Stimulated activated CD8-positive, alpha-beta memory T cell treated with anti-CD3 and anti-CD28 coated beads, Interleukin-12 subunit alpha, Interleukin-12 subunit beta, amount 100 ng/mL, for 4 hours (primary cell): ENCODE results near the gene PALLD.

Experiments used
- DNase-seq: peaks from one replicate; pipeline ENCODE4 v3.0.0-alpha.2; 2020; ENCODE audit warnings: low read depth

The PALLD gene

GRCh38 chr4:168527560-168527959, 30.7 kb downstream of the PALLD start:
- DNase-seq: no peak

DNA sequence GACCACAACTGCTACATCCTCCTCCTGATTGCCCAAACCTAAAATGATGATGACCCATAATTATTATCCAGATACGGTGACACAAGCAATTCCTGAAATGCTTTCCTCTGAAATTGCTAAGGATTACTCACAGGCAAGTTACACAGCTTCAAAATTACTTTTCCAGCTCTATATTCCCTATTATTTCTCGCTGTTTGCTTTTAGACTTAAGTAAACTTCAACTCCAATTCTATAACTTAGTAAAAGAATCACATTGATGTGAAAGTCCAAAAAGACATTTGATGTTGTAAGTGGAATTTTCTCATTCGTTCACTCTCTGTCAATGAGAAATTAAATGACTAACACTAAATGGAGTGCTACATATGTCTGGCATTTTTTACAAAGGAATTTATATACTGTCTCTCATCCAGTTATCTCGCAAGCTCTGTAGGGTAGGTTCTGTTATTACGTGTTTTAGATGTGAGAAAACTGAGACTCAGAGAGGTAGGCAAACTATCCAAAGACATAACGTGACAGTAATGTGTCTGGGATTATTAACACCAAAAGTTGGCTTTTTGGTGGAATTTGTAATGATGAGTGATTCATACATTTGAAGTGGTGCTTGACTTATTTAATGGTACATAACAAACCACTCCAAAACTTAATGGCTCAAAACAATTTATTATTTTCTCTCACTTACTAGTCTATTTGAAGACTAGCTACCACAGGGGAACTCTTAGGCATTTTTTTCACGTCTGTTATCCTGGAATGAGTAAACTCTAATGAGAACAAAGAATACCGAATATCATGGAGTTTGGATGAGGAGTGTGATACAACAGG, 31.5 kb downstream of the PALLD start:
- no peak for DNase-seq

DNA sequence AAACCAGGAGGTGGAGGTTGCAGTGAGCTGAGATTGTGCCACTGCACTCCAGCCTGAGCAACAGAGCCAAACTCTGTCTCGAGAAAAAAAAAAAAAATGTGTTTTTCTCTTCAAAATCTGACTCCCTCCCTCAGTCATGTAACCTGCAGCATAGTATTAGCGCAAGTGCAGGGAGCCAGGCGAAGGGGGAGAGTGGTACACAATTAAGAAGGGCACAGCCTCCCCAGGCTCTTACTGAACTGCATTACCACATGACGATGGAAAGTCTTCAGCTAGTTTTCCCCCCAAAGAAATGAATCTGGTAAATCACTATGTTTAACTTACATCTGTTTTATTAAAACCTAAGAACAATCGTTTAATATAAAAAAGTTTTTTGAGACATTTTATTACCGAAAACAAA, 32.4 kb downstream of the PALLD start:
- no peak for DNase-seq

- no peak for DNase-seq
Observed at GRCh38 chr4:168531305-168531704, 34.5 kb downstream of the PALLD start.

DNA sequence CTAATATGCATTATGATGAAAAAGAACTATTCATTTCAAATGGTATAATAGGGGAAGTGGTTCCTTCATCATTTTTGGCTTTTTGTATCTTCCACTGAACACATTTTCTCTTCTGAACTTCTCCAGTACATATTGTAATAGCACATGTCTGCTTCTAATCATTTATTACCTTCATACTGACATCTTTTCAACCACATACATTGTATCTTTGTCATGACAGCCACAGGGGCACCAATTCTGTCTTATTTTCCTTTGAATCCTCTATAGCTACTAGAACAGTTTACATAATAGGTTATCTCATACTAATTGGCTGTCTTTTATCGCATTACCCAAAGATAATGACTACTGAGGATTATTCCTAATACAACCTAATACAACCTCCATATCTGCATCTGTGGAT, 37.7 kb downstream of the PALLD start:
- no peak for DNase-seq

- DNase-seq: no peak
Observed at GRCh38 chr4:168535689-168536088, 38.8 kb downstream of the PALLD start.

GRCh38 chr4:168536448-168536847, 39.6 kb downstream of the PALLD start:
- no peak for DNase-seq

DNA sequence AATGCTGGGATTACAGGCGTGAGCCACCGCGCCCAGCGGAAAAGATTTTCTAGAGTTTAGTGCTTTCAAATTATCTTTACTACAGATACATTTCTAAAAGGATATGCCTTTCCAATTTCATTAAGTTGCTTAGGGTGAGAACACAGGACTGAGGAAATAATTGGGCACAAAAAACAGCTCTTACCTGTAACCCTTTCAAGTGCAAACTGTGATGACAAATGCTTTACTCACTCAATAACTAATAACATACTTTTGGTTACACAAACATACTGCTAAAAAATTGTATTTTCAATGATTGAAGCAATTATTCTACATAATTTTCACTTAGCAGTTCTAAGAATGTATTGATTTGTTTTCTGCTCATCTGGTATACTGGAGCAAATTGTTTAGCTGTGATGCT, 40.2 kb downstream of the PALLD start:
- no peak for DNase-seq

- DNase-seq: no peak
Observed at GRCh38 chr4:168537571-168537970, 40.7 kb downstream of the PALLD start.

GRCh38 chr4:168538632-168539031, 41.8 kb downstream of the PALLD start:
- DNase-seq: no peak

- DNase-seq: no peak
Observed at GRCh38 chr4:168540086-168540485, 43.2 kb downstream of the PALLD start.

GRCh38 chr4:168540503-168541265, 43.8 kb downstream of the PALLD start:
- DNase-seq: no peak

GRCh38 chr4:168541266-168541953, 44.6 kb downstream of the PALLD start:
- no peak for DNase-seq

GRCh38 chr4:168549143-168549542, 52.3 kb downstream of the PALLD start:
- no peak for DNase-seq

GRCh38 chr4:168550064-168550766, 53.4 kb downstream of the PALLD start:
- DNase-seq: no peak

DNA sequence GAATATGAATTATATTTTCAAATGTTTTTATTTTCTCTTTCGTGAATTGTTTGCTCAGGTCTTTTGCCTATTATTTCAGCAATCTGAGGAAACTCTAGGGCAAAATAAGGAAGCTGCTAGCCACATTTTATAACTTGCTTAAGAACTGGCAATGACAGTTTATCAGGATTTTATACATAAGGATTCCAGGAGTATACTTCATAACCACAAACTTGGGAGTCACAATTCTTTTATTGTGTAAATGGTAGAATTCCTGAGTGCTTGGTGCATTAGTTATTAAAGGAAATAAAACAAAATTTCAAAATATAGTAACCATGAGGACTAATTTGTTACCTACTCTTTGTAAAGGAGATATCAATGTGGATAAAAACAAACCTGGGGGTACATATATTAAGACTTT, 54.4 kb downstream of the PALLD start:
- no peak for DNase-seq

- no peak for DNase-seq
Observed at GRCh38 chr4:168551945-168552695, 55.3 kb downstream of the PALLD start.

- no peak for DNase-seq
Observed at GRCh38 chr4:168553714-168554370, 57.0 kb downstream of the PALLD start.

GRCh38 chr4:168555437-168555836, 58.6 kb downstream of the PALLD start:
- no peak for DNase-seq

GRCh38 chr4:168557658-168558057, 60.8 kb downstream of the PALLD start:
- no peak for DNase-seq

DNA sequence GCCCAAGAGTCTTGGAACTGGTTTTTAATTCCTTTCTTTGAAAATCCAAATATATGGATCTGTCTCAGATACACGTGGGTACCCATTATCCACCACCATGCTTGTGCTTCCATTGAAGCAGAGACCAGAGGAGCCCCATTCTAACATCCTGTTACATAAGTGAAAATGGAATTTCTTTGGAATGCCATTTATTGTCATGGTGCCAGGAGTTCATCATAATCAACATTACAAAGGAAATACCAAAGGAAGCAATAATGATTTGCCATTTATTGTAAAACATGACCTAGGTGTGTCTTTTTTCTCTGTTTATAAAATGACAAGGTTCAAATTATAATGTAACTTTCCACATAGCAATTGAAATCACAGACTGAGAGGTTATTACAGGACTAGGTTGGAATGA, 61.7 kb downstream of the PALLD start:
- DNase-seq: no peak
